Upper lobe of right lung (tissue), 1 donor: Measurements from ENCODE around the gene NKX3-2. TPM values are rescaled to one million over a fixed set of nuclear protein-coding genes. Genes with fewer than 3 reads are reported as not detected.
A peak's percentile ranks its signal among the peaks of the same experiment; 100 is the strongest.

Source experiments
- ATAC-seq: fragments of 200-7000 bp; cut with Tn5 transposase; one replicate; pipeline ENCODE4 v1.9.1; 2020; ENCODE audit warnings: mild to moderate bottlenecking, moderate library complexity
- DNase-seq: peaks from one replicate; pipeline ENCODE4 v3.0.0-alpha.2; 2020
- H3K27ac ChIP-seq: fragments of 200-600 bp; one replicate; pipeline ENCODE4 v1.8.0; 2022
- H3K27me3 ChIP-seq: fragments of 200-600 bp; one replicate; pipeline ENCODE4 v1.8.0; 2022; ENCODE audit warnings: mild to moderate bottlenecking
- H3K36me3 ChIP-seq: fragments of 200-600 bp; one replicate; pipeline ENCODE4 v1.8.0; 2022
- H3K4me1 ChIP-seq: fragments of 200-600 bp; one replicate; pipeline ENCODE4 v1.8.0; 2022
- H3K4me3 ChIP-seq: fragments of 200-600 bp; one replicate; pipeline ENCODE4 v1.8.0; 2022; ENCODE audit warnings: mild to moderate bottlenecking
- H3K9me3 ChIP-seq: fragments of 200-600 bp; one replicate; pipeline ENCODE4 v1.8.0; 2022
- CTCF ChIP-seq: fragments of 200-600 bp; IDR thresholded peaks from one replicate; pipeline ENCODE4 v1.8.0; 2022; ENCODE audit warnings: antibody characterized with exemption
- intact Hi-C: fragments of 100-400 bp; cut with DNase I; formaldehyde crosslinking; loops from one replicate; pipeline ENCODE4 v1.11.0; 2022
- total RNA-seq: library from RNA; stranded (reverse); fragmentation: NEBNext Ultra II Directional; extraction: Animal tissue kit (Norgen Biotek cat#: 25700); gene quantifications from one replicate; pipeline ENCODE4 v1.2.1, GENCODE V29; 2021
- donor health status: DM: no; HTN: yes; CAD: no; lungs with severe emphysema.

Gene NKX3-2
- total RNA-seq, 1 donor from 2014 or later, result not detected

DNA sequence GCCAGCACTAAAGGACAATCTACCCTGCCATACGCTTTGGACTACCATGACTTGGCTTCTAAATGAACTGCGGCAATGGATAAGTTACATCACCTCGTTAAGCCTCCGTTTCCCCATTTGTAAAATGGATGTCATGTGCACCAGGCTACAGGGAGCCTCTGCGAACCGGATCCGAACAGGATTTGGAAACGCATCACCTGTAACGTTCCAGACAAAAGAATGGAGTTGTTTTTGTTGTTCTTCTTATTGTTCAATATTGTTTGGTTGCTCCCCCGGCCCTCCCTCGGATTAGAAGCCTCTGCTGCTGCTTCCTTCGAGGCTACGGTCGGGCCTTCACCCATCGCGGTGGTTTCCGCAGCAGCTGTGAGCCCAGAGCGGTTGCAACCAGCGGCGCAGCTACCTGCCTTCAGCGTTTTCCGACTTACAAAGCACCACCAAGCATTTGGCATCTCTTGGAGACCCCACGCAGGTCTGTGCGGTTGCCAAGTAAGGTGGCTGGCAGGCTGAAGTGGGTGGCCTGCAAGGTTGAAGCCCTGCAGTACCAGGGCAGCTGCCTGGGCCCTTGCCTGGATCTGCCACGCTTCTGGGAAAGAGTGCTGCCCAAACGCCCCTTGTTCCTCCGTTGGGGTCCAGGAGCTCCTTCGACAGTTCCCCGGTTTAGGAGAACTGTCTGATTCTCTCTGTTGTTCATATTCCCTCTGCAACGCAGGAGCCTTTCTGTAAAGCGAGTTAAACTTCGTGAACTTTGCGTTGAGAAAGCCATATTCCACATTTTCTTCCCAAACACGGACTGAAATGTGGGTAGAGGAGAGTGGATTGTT is 7.1 kb downstream of the NKX3-2 start:
- ATAC-seq, result no peak
- no peaks in the 10 kb centered on the region for H3K9me3 ChIP-seq
- intact Hi-C loops, result no loop called here
- TF ChIP-seq CTCF, result no peak
- peaks cover 100% of the 10 kb centered on the region for H3K27me3 ChIP-seq
- DNase-seq, result no peak
- H3K27ac ChIP-seq, result no peak overlapping the region
- H3K4me1 ChIP-seq, result peaks cover 9% of the 10 kb centered on the region
- H3K36me3 ChIP-seq, result no peaks in the 10 kb centered on the region
- no peak overlapping the region for H3K4me3 ChIP-seq

DNA sequence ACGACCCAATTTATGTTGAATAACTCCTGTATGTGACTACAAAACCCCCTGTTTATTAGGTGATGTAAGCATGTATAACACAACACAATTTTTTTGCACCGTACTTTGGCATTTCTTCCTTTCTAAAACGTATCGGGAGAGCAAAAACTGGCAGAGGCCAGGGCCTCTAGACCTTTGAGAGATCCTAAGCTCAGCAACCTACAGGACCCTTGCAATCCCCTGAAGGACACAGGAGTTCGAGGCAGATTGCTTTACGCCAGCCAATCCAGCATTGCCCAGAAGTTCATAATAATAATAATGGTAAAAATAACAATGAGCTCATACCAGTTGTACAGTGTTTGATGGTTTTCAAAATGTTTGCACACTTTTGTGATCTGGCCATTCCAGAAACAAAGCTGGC is 7.7 kb downstream of the NKX3-2 start:
- H3K36me3 ChIP-seq, result no peaks in the 10 kb centered on the region
- ATAC-seq, result no peak

DNA sequence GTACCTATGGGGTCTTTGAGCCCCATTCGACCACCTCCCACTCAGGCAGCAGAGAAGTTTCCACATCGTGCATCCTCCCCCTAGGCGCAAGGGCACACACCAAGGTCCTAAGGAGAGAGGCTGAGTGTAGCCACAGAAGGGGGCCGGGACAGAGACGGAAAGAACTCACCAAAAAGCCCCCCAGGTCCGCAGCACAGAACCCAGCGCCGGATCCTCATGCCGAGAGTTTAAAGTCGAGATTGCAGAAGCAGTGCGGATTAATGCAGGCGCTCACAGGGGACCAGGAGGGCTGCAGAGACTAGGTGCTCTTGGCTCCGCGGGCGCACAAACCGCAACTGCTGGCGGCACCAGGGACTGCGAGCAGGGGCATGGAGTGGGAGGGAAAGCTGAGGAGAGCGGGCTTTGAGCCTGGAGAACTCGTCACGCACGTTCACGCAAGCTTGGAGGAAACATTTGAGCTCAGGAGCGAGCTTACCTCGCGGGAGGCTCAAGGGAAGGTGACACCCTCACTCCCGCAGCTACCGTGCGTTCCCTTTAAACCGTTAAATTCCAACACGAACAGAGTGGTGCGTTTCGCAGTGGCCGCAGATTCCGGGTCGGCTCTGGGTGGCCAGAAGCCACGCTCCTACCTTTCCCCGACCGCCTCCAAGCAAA is 8.5 kb downstream of the NKX3-2 start:
- Histone ChIP-seq H3K4me1 (no peaks in the 10 kb centered on the region), H3K27me3 (peaks cover 100% of the 10 kb centered on the region)
- intact Hi-C loops, result no loop called here

More for the DNA sequence above, 7.7 kb downstream of the NKX3-2 start:
- peaks cover 3% of the 10 kb centered on the region for H3K4me1 ChIP-seq
- H3K27me3 ChIP-seq, result peaks cover 100% of the 10 kb centered on the region
- H3K9me3 ChIP-seq, result no peaks in the 10 kb centered on the region
- H3K4me3 ChIP-seq, result no peak overlapping the region
- no peak for TF ChIP-seq CTCF
- DNase-seq, result no peak
- intact Hi-C loops, result no loop called here
- H3K27ac ChIP-seq, result no peak overlapping the region

GRCh38 chr4:13535118-13535517 is 9.2 kb downstream of the NKX3-2 start:
- Histone ChIP-seq H3K27me3 (peaks cover 100% of the 10 kb centered on the region), H3K27ac (no peak overlapping the region), H3K9me3 (no peaks in the 10 kb centered on the region), H3K36me3 (no peaks in the 10 kb centered on the region), H3K4me3 (no peak overlapping the region), H3K4me1 (no peaks in the 10 kb centered on the region)
- no peak for DNase-seq
- intact Hi-C loops, result no loop called here
- no peak for TF ChIP-seq CTCF
- no peak for ATAC-seq

More for the DNA sequence above, 8.5 kb downstream of the NKX3-2 start:
- Histone ChIP-seq H3K4me3 (no peak overlapping the region), H3K27ac (no peak overlapping the region), H3K36me3 (no peaks in the 10 kb centered on the region), H3K9me3 (no peaks in the 10 kb centered on the region)
- ATAC-seq, result no peak
- DNase-seq, result peak; percentile 53
- no peak for TF ChIP-seq CTCF

- TF ChIP-seq CTCF, result no peak
- intact Hi-C loops, result no loop called here
- no peak for DNase-seq
- no peaks in the 10 kb centered on the region for H3K4me1 ChIP-seq
- H3K27ac ChIP-seq, result no peak overlapping the region
- no peak overlapping the region for H3K4me3 ChIP-seq
- no peak for ATAC-seq
- H3K27me3 ChIP-seq, result peaks cover 99% of the 10 kb centered on the region
- no peaks in the 10 kb centered on the region for H3K9me3 ChIP-seq
- no peaks in the 10 kb centered on the region for H3K36me3 ChIP-seq
Measured at GRCh38 chr4:13534344-13535063, 9.8 kb downstream of the NKX3-2 start.
